ENCODE measurements around the gene ZNF654. TPM values are rescaled to one million over a fixed set of nuclear protein-coding genes. Genes with fewer than 3 reads are reported as not detected.

Gene ZNF654
- total and polyA plus RNA-seq, 2 of the 13 experiments (the other 11 are each of a cell fraction or from before 2014, with no cell fraction given) = 1.8 to 4.1 TPM

DNA sequence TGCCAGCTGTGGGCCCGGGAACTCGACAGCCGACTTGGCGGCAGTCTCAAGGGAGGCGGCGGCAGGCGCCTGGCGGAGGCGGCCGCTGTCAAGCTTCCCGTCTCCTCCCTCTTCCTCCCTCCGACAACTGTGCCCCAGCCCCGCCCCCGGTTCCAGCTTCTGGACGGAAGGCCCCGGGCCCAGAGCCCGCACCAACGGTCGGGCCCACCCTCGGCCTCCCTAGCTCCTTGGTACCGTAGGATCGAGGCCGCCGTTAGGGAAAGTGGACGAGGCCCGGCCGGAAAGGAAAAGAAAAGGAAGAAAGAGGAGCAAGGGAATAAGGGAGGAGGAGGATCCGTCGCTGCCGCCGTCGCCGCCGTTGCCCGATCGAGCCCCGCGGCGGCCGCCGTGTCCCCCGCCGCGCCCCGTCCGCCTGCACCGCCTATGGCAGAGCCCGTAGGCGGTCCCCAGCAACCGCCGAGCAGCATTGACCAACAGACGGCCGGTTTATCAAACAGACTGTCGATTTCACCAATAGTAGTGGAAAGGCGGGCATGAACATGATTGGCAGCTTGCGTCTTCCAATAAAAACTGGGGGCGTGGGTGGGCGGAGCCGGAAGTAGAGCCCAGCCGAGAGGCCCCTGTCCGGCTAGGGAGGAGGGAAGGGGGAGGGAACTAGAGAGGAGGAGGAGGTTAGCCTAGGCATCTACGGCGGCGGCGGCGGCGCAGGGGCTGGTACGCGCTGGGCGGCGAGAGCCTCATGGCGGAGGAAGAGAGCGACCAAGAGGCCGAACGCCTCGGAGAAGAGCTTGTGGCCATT is at the start of gene ZNF654, which contains the start of gene CGGBP1 (continued):
- TF ChIP-seq, protein P1, sequence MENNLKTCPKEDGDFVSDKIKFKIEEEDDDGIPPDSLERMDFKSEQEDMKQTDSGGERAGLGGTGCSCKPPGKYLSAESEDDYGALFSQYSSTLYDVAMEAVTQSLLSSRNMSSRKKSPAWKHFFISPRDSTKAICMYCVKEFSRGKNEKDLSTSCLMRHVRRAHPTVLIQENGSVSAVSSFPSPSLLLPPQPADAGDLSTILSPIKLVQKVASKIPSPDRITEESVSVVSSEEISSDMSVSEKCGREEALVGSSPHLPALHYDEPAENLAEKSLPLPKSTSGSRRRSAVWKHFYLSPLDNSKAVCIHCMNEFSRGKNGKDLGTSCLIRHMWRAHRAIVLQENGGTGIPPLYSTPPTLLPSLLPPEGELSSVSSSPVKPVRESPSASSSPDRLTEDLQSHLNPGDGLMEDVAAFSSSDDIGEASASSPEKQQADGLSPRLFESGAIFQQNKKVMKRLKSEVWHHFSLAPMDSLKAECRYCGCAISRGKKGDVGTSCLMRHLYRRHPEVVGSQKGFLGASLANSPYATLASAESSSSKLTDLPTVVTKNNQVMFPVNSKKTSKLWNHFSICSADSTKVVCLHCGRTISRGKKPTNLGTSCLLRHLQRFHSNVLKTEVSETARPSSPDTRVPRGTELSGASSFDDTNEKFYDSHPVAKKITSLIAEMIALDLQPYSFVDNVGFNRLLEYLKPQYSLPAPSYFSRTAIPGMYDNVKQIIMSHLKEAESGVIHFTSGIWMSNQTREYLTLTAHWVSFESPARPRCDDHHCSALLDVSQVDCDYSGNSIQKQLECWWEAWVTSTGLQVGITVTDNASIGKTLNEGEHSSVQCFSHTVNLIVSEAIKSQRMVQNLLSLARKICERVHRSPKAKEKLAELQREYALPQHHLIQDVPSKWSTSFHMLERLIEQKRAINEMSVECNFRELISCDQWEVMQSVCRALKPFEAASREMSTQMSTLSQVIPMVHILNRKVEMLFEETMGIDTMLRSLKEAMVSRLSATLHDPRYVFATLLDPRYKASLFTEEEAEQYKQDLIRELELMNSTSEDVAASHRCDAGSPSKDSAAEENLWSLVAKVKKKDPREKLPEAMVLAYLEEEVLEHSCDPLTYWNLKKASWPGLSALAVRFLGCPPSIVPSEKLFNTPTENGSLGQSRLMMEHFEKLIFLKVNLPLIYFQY (CRISPR knock-in tag; IDR thresholded peaks at IDR 0.05; ENCODE audit: borderline replicate concordance) = no peak; the same call in 1 of the 2 replicates
- TF ChIP-seq, protein P2, sequence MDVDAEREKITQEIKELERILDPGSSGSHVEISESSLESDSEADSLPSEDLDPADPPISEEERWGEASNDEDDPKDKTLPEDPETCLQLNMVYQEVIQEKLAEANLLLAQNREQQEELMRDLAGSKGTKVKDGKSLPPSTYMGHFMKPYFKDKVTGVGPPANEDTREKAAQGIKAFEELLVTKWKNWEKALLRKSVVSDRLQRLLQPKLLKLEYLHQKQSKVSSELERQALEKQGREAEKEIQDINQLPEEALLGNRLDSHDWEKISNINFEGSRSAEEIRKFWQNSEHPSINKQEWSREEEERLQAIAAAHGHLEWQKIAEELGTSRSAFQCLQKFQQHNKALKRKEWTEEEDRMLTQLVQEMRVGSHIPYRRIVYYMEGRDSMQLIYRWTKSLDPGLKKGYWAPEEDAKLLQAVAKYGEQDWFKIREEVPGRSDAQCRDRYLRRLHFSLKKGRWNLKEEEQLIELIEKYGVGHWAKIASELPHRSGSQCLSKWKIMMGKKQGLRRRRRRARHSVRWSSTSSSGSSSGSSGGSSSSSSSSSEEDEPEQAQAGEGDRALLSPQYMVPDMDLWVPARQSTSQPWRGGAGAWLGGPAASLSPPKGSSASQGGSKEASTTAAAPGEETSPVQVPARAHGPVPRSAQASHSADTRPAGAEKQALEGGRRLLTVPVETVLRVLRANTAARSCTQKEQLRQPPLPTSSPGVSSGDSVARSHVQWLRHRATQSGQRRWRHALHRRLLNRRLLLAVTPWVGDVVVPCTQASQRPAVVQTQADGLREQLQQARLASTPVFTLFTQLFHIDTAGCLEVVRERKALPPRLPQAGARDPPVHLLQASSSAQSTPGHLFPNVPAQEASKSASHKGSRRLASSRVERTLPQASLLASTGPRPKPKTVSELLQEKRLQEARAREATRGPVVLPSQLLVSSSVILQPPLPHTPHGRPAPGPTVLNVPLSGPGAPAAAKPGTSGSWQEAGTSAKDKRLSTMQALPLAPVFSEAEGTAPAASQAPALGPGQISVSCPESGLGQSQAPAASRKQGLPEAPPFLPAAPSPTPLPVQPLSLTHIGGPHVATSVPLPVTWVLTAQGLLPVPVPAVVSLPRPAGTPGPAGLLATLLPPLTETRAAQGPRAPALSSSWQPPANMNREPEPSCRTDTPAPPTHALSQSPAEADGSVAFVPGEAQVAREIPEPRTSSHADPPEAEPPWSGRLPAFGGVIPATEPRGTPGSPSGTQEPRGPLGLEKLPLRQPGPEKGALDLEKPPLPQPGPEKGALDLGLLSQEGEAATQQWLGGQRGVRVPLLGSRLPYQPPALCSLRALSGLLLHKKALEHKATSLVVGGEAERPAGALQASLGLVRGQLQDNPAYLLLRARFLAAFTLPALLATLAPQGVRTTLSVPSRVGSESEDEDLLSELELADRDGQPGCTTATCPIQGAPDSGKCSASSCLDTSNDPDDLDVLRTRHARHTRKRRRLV (CRISPR knock-in tag; IDR thresholded peaks at IDR 0.05) = no peak
- no peak; the same call in 1 of the 2 replicates for TF ChIP-seq SP140L (CRISPR knock-in tag; IDR thresholded peaks at IDR 0.05; ENCODE audit: borderline replicate concordance)
- no peak for TF ChIP-seq FOXO1 (CRISPR knock-in tag; IDR thresholded peaks at IDR 0.05)
- TF ChIP-seq, protein P3, sequence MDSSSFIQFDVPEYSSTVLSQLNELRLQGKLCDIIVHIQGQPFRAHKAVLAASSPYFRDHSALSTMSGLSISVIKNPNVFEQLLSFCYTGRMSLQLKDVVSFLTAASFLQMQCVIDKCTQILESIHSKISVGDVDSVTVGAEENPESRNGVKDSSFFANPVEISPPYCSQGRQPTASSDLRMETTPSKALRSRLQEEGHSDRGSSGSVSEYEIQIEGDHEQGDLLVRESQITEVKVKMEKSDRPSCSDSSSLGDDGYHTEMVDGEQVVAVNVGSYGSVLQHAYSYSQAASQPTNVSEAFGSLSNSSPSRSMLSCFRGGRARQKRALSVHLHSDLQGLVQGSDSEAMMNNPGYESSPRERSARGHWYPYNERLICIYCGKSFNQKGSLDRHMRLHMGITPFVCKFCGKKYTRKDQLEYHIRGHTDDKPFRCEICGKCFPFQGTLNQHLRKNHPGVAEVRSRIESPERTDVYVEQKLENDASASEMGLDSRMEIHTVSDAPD (CRISPR knock-in tag; IDR thresholded peaks at IDR 0.05) = no peak; the same call in 1 of the 2 replicates
- TF ChIP-seq SRSF4 (IDR thresholded peaks at IDR 0.05; ENCODE audit: low read depth, low read length, poor library complexity, severe bottlenecking) = no peak
- TF ChIP-seq, protein P4, sequence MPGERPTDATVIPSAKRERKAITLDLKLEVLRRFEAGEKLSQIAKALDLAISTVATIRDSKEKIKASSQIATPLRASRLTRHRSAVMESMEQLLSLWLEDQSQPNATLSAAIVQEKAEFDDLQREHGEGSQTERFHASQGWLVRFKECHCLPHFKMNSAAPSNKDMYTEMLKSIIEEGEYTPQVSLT (CRISPR knock-in tag; IDR thresholded peaks at IDR 0.05; ENCODE audit: borderline replicate concordance, low read depth) = no peak

All from HepG2 (cell line).